GM12872 (cell line): ENCODE measurements around the gene FKBP11.

ENCODE experiments used
- TF ChIP-seq, protein P1 (sequence below): IDR thresholded peaks from 3 replicates; pipeline ENCODE4 v1.5.1; 2011; ENCODE audit warnings: low read depth, mild to moderate bottlenecking, low read length, moderate library complexity; ENCODE audit not compliant: insufficient read depth

FKBP11 gene

DNA sequence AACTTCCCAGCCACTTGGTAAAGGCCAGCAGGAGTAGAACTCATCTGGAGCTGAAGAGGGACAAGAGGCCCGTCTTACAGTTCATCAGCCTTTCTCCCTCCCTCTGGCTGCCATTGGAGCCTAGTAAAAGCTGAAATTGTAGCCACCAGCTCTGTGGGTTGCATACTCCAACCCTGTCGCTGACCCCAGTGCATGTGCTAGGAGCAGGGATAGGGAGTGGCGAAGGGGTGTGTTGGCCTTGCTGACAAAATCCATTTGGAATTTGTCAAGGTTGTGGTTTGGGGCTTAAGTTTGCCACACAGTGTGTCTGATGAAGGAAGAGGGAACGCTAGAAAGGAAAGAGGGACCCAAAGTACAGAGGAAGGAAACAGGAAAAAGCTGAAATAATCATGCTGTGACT, 36.0 kb upstream of the FKBP11 start:
- TF ChIP-seq, protein P1, sequence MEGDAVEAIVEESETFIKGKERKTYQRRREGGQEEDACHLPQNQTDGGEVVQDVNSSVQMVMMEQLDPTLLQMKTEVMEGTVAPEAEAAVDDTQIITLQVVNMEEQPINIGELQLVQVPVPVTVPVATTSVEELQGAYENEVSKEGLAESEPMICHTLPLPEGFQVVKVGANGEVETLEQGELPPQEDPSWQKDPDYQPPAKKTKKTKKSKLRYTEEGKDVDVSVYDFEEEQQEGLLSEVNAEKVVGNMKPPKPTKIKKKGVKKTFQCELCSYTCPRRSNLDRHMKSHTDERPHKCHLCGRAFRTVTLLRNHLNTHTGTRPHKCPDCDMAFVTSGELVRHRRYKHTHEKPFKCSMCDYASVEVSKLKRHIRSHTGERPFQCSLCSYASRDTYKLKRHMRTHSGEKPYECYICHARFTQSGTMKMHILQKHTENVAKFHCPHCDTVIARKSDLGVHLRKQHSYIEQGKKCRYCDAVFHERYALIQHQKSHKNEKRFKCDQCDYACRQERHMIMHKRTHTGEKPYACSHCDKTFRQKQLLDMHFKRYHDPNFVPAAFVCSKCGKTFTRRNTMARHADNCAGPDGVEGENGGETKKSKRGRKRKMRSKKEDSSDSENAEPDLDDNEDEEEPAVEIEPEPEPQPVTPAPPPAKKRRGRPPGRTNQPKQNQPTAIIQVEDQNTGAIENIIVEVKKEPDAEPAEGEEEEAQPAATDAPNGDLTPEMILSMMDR, result no peak

DNA sequence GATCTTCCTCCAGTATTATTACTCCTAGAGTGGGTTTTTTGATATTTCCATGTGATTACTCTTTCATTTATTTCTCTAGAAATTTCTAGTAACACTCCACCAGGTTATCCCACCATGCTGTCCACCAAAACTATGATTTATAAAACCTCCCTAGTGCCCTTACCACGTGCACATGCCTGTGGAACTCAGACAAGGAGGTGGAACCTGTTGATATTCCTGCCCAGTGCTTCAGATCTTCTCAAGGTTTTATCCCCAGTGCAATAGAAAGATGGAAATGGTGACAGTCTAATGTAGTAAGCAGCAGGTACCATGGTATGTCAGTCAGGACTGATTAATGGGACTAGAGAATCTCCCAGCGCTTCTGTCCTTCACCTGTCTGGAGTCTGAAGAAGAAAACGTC, 35.5 kb upstream of the FKBP11 start:
- TF ChIP-seq, protein P1, result no peak

DNA sequence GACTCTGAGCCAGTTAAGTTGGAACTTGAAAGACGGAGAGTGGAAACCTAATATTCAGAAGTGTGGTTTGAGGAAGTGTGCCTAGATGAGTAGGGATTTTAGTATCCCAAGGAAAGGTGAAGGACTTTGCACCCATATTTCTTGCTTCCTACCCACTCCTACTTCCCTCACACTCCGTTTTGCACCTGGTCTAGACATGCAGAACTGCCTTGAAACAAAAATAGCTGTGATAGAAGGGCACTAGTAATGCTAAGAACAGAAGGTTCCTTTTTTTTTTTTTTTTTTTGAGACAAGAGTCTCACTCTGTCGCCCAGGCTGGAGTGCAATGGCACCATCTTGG, 32.7 kb upstream of the FKBP11 start:
- TF ChIP-seq, protein P1, result no peak

DNA sequence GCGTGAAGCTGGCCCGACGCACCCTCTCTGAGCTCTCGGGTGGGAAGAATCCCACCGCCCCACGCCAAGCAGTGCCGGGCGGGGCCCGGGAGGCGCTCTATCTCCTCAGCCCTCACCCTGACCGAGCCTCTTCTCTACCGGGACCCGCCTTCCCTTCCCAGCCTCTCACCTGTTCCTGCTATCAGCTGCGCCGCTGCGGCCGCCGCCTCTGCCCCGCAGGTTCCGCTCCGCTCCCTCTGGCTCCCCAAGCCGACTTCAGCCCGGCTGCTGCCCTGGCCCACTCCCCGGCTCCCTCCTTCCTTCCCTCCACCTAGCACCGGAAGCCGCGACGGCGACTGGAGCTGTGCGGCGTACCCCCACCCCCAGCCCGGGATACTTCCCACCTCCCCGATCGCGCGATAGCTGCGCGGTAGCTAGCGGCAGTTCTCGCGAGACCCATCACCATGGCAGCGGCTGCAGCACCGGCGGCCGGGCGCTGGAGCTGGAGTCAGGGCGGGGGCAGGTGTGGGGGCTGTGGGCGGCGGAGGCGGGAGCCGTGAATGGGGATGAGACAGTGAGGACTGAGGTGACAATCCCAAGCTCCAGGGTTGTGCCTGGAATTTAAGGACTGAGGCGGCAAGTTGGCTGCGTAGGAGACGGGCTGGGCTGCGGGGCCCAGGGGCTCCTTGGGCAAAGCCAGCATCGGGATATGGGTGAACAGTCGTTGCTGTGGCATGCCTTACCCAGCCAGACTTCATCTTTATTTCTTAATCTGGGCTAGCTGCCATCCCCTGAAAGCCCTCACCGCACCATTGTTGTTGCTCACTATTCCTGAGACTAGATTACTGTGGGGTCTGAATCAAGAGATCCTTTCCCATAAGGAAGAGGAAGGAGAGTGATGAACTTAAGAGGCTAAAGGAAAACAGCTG, 32.1 kb upstream of the FKBP11 start, which contains the start of gene ARF3:
ARF3 (minus strand) TSS at position 347 of the 908 bp plus-strand sequence. CDS start 16,392 bp downstream, outside the sequence.
- TF ChIP-seq, protein P1, result no peak

DNA sequence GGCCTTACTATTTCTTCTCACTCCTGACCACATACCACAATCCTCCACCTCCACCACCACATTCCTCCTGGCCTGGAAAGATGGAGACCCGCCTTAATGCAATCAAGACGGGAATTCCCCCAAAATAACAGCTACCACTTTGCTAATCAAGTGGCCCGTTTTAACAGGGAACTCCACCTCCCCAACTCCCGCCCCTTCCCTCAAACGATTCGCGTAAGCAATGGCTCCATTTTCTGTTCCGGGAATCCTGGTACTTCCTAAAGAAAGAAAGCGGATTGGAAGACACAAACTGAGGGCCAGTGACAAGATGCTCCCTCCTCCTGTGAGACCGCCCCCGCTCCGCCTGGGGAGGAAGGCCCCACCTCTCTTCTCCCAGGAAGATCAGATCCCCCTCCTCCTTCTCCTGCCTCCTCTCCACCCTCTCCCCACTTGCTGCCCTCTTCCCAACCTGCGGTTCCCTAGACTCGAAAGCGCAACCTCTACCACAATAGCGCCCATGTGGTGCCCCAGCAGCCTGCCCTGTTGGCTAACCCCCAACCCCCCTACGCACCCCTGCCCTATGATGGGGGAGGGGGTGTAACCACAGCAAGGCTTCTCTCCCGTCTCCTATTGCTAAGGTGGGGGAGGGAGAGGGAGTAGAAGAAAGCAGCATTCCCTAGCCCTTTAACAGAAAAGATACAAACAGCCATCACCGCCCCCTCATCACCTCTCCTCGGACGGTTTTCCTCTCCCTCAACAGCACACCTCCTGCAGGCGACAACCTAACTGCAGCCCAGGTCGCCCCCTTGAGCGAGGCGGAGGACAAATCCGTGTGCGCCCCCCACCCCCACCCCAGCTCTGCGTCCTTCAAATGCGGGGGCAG, 31.2 kb upstream of the FKBP11 start:
- TF ChIP-seq, protein P1, result peak; percentile 32; the same call in 2 of the 3 replicates

DNA sequence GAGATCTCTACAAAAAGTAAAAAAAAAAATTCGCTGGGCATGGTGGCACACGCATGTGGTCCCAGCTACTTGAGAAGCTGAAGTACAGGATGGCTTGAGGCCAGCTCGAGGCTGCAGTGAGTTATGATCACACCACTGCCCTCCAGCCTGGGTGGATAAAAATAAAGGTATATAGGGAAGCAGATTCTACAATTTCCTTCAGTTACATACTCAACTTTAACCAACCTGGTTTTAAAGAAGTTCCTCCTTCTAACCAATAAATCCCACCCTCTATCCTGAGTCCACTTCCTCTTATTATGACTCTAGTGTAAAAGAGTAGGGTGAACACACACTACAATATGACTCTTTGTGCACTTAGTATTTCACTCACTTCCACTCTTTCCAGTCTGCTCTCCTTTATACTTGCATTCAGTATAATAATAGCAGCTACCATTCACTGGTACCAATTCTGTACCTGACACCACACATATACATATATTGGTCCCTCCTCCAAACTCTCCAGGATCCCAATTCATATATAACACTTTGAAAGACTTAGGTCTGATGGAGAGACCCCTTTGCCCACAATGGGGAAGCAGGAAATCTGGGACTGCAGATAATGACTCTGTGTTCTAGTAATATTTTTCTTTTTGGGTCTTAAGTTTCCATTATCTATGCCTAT, 29.7 kb upstream of the FKBP11 start:
- TF ChIP-seq, protein P1, result no peak

DNA sequence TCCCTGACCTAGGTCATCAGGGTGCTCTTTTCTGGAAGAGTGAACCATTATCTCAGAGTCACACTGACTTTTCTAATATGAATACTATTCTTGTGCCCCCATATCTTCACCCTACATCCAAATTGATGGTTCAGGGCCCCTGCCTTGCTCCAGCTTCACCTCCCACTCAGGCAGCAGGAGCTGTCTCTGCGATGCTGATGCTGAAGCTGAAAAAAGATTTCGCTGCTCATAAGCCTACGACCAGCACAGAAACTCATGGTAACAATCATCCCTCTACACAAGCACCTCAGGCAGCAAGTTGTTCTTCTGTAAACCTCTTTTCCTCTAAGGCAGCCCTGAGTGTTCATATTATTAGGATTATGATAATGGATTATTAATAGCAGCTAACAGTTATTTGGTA, 28.8 kb upstream of the FKBP11 start:
- TF ChIP-seq, protein P1, result no peak
